HG02642 (cell line): ENCODE data around the gene PI16.

ENCODE experiments used
- ATAC-seq: cut with Tn5 transposase; IDR thresholded peaks from one replicate; pipeline ENCODE4 v1.9.1; 2021; ENCODE audit warnings: mild to moderate bottlenecking; ENCODE audit not compliant: unreplicated experiment, poor library complexity

PI16 gene

DNA sequence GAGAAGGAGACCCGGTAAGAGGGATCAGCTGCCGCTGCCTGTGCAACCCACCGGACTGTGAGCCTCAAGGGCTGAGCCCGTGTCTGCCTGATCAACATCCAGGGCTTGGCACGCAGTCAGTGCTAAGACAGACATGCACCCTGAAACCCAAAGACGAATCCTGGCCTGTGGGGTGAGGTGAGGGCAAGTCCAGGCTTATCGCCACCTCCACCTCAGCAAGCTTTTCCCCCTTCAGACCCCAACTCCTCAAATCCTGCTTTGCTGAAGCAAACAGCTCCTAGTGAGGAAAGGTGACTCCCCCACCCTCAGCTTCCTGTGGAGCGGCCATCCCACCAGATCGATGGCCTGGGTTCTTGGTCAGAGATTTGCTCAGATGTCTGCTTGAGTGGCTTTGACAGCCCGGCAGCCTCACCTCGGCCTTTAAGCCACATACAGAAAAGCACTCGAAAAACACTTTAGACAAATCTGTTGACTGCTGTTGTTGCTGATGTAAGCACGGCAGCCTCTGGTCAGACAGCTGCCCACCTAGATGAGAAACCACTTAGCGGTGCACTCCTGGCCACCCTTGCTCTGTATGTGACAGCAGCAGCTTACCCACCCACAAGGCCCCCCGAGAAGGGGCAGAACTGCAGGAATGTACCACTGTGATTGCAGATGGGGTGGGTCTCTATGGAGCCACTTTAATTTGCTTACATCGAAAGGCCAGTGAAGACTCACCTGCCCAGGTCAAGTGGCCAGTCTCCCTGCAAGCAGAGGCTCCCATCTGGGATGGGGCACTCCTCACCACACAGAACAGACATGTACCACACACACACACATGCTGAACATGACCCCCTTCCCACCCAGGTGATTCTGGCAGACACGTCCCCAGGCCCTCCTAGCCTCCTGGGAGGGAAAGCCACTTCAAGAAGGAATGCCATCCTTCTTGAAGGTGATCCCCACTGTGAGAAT lies 16.6 kb downstream of the PI16 start:
- no peak for ATAC-seq

DNA sequence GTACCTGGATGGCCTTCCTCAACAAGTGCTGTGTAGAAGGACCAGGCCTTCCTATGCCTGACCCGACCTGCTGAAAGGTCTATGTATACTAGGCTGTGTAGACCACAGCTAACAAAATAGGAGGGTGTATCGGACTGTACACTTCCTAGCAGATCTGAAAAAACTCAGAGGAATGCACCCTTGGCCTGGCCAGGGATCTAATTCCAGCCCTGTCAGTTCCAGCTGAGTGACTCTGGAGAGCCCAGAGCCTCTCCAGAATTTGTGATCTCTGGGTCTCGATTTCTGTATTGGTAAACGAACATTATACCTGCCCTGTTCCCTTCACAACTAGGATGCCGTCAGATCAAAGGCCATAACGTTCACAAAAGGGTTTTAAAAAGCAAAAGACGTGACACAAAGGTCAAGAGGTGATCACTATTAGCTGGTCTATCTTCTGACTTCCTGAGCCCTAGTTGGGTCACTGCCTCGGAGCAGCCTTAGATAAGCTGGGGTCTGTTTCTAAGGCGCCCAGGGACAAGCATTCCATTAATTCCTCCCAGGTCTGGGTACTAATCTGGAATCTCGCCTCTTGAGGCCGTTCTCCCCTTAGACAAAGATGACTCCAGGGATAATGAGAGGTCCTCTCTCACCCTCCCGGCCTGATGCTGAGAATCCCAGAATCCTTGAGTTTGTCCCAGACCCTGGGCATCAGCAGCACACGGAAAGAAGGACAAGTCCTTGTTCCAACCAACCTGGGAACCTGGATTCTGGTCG lies 17.6 kb downstream of the PI16 start:
- no peak for ATAC-seq

DNA sequence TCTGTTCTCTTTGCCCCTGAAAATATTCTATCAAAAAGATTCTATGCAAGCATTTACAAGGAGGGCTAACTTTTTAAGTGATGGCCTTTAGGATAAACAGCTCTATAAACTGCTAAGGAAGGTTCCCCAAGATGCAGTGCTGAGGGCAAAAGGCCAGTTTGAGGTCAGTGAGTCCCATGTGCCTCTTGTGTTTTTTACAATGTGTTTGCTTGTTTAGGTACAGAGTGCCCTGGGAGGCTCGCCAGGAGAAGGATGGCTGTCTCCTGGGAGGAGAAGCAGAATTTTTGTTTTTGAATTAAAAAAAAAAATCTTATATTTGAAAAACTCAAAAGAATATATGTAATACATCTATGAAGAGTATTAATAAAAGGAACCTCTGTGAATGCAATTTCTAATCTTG lies 18.7 kb downstream of the PI16 start:
- ATAC-seq, result no peak

DNA sequence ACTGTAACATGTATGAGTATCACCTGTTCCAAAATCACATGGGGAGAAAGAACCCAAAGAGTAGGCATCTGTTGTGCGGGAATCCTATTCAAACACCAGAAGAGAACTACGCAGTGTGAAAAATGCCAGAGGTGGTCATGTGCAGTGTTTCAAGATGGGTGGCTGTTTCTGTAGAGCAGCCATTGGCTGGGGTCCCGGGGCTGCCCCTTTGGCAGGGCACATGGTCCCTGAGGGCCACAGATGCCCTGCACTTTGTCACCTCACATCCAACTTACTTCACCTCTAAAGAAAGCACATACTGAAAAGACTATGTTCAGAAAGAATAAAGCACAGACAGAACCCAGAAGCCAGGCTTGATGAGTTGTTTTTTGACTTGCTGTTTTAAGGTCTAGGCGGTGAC lies 19.1 kb downstream of the PI16 start:
- no peak for ATAC-seq

DNA sequence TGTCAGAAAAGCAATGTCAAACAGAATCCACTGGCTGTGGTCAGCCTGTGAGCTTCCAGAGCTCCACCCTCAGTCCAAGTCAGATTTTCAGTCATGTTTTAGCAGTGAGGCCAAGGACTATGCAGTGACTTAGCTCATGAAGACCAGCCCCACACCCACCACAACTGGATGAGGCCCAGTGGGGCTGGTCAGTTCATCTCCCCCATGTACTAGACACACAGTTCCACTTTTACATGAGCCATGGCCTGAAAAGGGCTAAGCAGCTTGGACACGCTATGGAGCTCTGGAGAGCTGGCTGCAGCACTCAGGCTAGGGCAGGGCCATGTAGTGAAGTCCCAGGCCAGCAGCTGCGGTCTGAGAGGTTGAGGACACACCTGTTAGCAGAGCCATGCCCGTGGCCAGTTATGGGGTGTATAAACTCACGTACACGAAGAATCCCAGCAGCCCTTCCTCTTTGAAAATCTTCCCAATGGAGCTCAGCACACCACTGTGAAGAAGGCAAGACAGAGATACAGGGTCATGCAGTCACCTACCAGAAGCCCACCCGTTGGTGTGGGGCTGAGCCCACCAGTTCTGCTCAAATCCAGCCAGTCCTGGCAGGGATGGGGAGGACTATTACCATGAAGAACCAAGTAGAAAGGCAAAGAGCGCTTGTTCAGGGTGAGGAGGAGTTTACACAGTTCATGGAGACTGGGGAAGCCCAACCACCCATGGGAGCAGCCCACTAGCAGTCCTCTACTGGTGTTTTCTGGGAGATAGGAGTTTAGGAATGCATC lies 20.9 kb downstream of the PI16 start:
- ATAC-seq, result no peak

DNA sequence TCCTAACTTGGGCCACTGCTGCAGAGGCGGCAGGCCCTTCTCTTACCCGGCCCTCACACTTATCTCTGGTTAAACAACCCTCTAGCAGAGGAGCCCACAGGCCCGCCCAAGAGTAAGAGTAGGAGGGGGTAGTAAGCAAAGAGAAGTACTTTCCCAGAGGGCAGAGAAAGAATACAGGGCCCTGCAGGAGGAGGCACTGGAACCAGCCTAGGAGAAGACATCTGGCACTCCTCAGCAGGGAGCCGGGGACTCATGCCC lies 21.4 kb downstream of the PI16 start:
- ATAC-seq, result no peak

DNA sequence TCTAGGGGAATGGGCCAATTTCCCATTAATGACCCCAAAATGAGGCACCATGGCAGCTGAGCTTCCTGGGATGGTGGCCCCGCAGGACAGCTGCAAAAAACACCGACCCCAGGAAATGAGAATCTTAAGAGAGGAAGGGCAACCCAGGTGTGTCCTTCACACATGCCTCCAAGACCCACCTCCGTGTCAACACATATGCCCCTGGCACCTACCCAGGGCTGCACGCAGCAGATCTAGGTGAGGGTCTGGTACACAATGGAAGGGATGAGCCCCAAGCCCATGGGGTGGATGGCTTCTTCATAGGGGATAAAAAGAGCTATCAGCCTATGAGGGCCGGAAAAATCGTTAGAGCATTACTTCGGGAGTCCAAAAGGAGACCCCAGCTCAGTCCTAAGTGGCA lies 22.0 kb downstream of the PI16 start:
- ATAC-seq, result no peak

DNA sequence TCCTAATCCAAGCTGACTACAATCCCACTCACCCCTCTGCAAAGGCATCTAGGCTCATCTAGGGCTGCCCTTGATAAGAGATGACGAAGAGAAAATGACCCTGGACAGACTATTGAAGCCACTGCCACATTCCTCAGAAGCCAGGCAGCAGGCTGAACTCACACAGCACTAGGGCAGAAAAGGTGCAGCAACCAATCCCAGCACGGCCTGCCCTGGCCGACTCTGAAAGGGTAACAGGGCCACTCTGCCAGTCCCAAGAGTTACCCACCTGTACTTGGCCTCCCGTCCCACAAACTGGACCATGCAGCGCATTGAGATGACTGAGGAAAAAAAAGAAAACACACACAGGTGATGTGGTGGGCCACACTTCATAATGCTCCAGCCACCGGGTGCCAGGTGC lies 22.4 kb downstream of the PI16 start:
- no peak for ATAC-seq

DNA sequence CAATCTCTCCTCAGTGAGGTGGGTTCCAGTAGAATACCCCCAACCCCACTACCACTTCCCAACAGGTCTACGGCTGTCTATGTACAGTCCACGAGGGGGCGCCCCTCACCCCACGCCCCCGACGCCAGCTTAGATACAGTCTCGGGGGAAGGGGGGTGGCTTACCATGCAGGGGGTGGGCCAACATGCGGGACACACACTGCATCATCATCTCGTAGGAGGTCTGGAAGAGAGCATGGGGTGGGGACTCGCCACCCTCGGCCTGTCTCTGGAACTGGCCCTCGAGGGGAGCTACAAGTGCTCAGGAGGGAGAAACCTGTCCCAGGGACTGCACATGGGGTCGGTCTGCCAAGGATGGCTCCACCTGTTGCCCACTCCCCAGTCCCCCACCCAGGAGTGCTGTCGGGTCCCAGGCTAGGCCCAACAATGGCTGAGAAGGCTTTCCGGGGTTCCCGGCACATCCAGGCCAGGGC lies 23.0 kb downstream of the PI16 start:
- no peak for ATAC-seq

DNA sequence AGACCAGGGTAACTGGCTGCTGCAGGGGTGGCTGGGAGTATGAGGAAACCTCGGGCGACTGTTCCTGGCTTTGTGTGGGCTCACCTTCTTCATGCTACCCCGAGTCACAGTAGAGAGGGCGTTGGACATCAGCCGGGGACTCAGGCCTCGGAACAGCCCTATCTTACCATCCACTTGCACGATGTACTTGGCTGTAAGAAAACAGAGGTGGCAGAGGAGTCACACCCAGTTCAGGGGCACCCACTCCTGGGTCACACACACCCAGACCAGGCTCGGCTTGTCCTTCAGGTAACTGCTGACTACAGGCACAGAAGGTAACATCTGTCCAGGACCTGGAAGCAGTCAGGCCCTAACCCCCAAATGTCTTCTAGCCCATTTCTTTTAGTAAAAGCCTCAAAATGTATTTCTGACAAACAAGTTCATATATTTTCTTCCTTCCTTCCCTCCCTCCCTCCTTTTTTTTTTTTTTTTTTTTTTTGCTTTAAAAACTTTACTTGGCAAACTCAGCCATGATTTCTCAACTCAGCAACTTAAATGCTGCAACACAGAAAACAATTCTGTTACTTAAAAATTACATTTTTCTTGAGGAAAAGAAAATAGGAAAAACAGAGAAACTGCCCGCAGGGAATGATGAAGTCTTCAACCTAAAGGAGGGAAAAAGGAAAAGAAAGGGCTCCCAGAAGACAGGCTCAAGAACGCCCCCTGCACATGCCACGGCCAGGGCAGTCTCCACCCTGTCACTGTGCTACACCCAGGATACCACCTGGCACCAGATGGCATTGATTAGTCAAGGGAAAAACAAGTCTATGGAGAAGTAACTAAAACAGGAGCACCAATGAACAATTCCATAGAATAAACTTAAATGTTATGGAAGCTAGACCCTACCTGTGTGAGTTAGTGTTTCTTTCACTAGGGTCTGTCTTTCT lies 24.1 kb downstream of the PI16 start:
- no peak for ATAC-seq

DNA sequence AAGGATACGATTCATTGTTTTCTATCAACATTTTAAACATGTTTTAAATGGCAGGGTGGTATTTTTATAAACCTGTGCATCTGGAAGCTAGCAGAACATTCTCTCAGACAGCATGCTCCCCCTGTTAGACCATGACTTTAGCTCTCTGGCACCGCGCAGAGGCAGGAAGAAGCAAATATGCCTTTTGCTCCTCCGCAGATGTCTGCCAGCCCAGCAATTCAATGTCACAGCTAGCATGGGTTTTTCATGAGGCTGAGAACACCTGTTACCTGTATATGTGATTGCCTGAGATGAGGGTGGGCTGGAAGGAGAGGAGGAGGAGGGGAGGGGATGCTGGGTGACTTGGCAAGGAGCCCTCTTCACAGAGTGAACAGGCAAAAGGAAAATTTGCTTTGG lies 24.8 kb downstream of the PI16 start:
- no peak for ATAC-seq

DNA sequence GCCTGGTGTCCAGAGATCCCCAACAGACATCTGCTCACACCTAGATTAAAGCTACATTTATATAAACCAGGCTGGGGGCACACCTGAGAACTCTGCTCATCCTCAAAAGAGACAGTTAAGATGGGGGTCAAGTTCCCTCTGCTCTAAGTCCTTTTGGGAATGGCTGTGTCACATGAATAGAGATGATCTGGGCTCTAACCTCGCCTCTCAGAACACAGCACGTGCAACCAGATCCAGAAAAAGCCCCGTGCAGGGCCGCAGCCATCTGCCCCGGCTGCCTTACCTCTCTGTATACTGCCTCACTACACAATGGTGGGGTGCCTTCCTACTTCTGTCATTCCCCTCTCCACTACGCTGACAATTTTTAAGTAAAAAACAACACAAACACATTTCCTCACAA lies 25.6 kb downstream of the PI16 start:
- ATAC-seq, result no peak

DNA sequence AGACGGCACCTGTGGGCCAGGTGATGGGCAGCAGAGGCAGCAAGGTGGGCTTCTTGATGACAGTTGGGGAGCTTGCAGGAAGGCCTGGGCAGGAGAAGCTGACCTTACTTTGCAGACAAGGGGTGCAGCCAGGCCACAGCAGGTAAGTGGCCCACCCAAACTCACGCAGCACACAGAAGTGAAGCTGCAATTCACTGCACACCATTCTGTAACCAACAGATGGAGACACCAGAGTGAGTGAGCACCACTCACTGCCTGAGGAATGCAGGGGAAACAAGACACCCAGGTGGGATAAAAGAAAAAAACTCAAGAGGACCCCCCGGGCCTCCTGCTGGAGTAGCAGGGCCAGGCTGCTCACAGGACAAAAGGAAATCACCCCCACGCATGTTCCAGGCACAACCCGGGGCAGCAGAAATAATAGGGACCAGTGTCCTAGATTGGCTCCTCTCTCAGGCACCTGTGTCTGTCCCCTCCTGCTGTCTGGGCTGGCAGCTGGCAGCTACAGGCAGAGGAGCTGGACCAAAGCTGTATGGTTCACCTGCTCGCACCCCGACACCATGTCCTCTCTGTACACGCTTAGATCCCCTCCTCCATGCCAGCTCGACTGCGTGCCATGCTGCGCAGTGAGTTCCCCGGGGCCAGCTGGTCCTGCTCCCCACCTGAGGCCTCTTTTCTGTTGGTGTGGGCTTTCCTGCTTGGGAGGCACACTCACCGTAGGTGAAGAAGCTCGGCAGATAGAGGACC lies 26.5 kb downstream of the PI16 start:
- ATAC-seq, result no peak

DNA sequence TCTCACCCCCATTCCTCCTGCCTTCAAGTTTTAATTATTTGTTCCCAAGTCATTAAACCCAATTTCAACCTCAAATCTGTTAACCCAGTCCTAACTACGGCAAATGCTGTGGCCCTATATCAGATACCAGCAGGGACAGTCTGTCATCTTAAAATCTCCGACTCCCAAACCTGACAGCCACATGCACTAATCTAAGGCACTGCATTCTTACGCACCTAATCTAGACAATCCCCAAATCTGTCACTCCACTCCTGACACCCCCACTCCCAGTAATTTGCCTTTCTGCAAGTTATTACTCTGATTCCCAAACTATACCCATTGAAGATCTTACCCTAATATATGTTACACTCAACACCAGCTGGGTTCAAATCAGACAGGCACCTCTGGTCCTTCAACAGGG lies 29.0 kb downstream of the PI16 start:
- ATAC-seq, result no peak

DNA sequence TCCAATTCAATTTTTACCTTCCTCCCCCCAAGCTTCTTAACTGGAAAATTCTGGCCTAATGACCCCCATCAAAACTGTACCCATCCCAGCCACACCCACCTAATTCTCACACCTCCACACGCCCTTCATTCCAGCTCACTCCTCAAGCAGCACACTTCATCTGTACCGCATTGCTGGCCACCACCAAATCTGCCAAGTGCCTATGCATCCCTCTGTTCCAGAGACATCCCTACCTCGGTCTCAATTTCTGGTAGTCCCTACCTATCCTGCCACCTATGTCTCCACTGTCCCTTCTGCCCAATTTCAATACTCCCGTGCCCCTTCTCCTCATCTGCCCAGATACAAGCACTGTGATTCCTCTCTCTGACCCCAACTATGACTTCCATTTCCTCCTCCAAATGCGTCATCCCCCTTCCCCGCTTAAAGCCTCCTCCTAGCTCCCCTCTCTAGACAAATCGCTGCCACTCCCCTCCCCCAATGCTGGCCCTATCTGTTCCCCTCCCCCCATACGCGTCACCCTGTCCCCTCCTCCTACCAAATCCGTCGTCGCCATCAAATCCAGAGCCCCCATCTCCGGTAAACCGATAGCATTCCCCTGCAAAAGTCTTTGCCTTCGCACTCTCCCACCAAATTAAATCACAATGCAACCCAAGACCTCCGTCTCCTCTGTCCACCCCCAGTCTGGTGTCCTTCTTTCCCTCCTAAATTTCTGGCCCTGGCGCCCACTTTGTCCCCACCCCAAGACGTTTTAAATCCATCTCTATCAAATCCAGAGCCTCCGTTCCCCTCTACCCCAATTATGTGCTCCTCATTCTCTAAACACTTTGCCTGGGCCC lies 30.3 kb downstream of the PI16 start:
- ATAC-seq, result no peak

DNA sequence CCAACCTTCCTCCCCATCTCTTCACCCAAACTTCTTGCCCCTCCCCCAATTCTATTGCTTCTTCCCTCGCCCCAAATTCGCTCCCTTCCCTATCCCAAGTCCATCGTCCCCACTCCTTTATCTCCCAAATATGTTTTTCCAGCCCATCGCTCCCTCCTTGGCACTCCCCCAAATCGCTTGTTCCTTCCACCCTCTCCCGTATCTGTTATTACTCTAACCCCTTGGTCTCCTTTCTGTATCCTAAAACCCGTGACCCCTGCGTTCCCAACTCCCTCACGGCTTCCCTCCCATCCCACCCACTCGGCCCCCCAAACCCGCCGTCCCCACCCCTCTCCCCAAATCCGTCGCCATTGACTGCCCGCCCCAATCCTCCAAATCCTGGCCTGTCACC lies 30.9 kb downstream of the PI16 start:
- no peak for ATAC-seq

DNA sequence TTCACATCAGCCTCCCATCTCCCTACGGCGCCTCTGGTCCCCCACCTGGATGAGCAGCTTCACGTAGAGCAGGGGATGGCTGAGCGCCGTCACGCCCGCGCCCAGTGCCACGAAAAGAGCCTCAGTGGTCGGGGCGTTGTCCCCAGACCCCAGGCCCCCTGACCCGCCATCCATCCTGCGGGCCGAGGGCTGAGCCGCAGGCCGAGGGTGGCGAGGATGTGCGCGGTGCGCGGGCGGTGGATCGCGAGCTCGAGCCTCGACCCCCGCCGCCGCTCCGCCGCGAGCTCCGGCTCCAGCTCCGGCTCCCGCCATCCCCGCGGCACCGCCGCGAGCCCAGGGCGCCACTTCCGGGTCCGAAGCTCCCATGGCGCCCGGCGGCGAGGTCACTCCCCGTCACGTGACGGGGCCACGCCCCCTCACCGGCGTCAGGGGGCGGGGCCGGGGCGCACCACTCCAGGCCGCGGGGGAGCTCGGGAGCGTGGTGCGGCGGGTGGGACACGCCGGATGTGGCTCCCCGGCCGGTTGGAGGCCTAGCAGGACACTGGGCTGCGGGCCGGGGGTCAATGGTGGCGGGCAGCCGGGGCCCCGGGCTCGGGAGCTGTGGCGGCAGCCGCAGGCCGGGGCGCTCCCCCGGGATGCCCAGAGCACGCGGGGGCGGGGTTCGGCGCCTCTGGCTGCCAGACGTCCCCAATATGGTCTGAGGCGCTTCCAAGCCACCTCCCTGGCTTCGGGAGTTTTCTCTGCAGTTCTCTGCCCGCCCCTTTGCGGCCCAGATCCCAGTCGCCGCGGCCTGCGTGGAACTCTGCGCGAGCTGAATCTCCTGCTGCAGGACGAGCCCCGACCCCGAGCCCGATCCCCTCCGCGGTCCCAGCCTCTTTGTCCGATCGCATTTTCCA lies 31.5 kb downstream of the PI16 start, which contains the start of gene MTCH1:
Gene MTCH1 (minus strand): TSS at position 389 of the 896 bp plus-strand sequence. CDS start 23 bp downstream, at position 366.
- ATAC-seq, result peak; percentile 87
